H9 (cell line): ENCODE data around the gene MAP3K9. TPM values are rescaled to one million over a fixed set of nuclear protein-coding genes. Genes with fewer than 3 reads are reported as not detected.

ENCODE experiments used
- DNase-seq: peaks from one replicate; pipeline ENCODE4 v3.0.0-alpha.2; 2017
- H2AFZ ChIP-seq: one replicate; pipeline ENCODE4 v1.6.1; 2013; ENCODE audit warnings: mild to moderate bottlenecking, low read length, control low read depth, moderate library complexity
- H2AK5ac ChIP-seq: 2 replicates; pipeline ENCODE4 v1.6.1; 2013; ENCODE audit warnings: low read length, control low read depth, mixed read lengths; ENCODE audit not compliant: insufficient read length
- H2BK120ac ChIP-seq: one replicate; pipeline ENCODE4 v1.6.1; 2013; ENCODE audit warnings: low read depth, mild to moderate bottlenecking, low read length, control low read depth, inconsistent platforms; ENCODE audit not compliant: poor library complexity, severe bottlenecking
- H2BK12ac ChIP-seq: 2 replicates; pipeline ENCODE4 v1.6.1; 2013; ENCODE audit warnings: low read length, control low read depth, mixed read lengths, low read depth; ENCODE audit not compliant: insufficient read length
- H2BK15ac ChIP-seq: 2 replicates; pipeline ENCODE4 v1.6.1; 2013; ENCODE audit warnings: low read depth, low read length, control low read depth
- H2BK20ac ChIP-seq: one replicate; pipeline ENCODE4 v1.6.1; 2013; ENCODE audit warnings: low read depth, mild to moderate bottlenecking, low read length, control low read depth, inconsistent platforms; ENCODE audit not compliant: poor library complexity, severe bottlenecking
- H2BK5ac ChIP-seq: 2 replicates; pipeline ENCODE4 v1.6.1; 2013; ENCODE audit warnings: low read length, control low read depth, mixed read lengths; ENCODE audit not compliant: insufficient read length
- H3K14ac ChIP-seq: 2 replicates; pipeline ENCODE4 v1.6.1; 2013; ENCODE audit warnings: low read length, control low read depth; ENCODE audit not compliant: insufficient read depth
- H3K18ac ChIP-seq: 2 replicates; pipeline ENCODE4 v1.6.1; 2013; ENCODE audit warnings: low read depth, mild to moderate bottlenecking, mixed read lengths, low read length, control low read depth; ENCODE audit not compliant: insufficient read length
- H3K23ac ChIP-seq: 2 replicates; pipeline ENCODE4 v1.6.1; 2013; ENCODE audit warnings: low read length, control low read depth, mixed read lengths, low read depth; ENCODE audit not compliant: insufficient read length
- H3K23me2 ChIP-seq: 2 replicates; pipeline ENCODE4 v1.6.1; 2013; ENCODE audit warnings: low read depth, mild to moderate bottlenecking, mixed read lengths, low read length, control low read depth; ENCODE audit not compliant: insufficient read length, poor library complexity, severe bottlenecking
- H3K27ac ChIP-seq: 2 replicates; pipeline ENCODE4 v1.5.1; 2013; ENCODE audit warnings: low read length, control low read depth, mixed read lengths, low read depth; ENCODE audit not compliant: insufficient read length
- H3K27me3 ChIP-seq: 2 replicates; pipeline ENCODE4 v1.6.1; 2013; ENCODE audit warnings: low read length, control low read depth, inconsistent platforms; ENCODE audit not compliant: insufficient read depth
- H3K4ac ChIP-seq: 2 replicates; pipeline ENCODE4 v1.6.1; 2013; ENCODE audit warnings: low read depth, mild to moderate bottlenecking, control low read depth, inconsistent platforms, low read length, moderate library complexity
- H3K4me1 ChIP-seq: 2 replicates; pipeline ENCODE4 v1.6.1; 2013; ENCODE audit warnings: low read length, control low read depth, inconsistent platforms; ENCODE audit not compliant: insufficient read depth
- H3K4me2 ChIP-seq: 2 replicates; pipeline ENCODE4 v1.6.1; 2013; ENCODE audit warnings: low read length, control low read depth, mixed read lengths; ENCODE audit not compliant: insufficient read length, insufficient read depth
- H3K56ac ChIP-seq: 2 replicates; pipeline ENCODE4 v1.6.1; 2013; ENCODE audit warnings: low read depth, mild to moderate bottlenecking, mixed read lengths, low read length, control low read depth; ENCODE audit not compliant: insufficient read length
- H3K79me1 ChIP-seq: 2 replicates; pipeline ENCODE4 v1.6.1; 2013; ENCODE audit warnings: low read depth, mild to moderate bottlenecking, moderate library complexity, low read length, control low read depth, inconsistent platforms; ENCODE audit not compliant: insufficient read depth, poor library complexity, severe bottlenecking
- H3K79me2 ChIP-seq: 2 replicates; pipeline ENCODE4 v1.6.1; 2013; ENCODE audit warnings: low read length, control low read depth, inconsistent platforms; ENCODE audit not compliant: insufficient read depth
- H3K9ac ChIP-seq: 2 replicates; pipeline ENCODE4 v1.6.1; 2013; ENCODE audit warnings: low read length, control low read depth, mixed read lengths; ENCODE audit not compliant: insufficient read length; ENCODE audit errors: extremely low read depth
- H3K9me3 ChIP-seq: one replicate; pipeline ENCODE4 v1.6.1; 2013; ENCODE audit warnings: low read depth, low read length, inconsistent platforms; ENCODE audit not compliant: control insufficient read depth
- H3T11ph ChIP-seq: one replicate; pipeline ENCODE4 v1.6.1; 2013; ENCODE audit warnings: mild to moderate bottlenecking, low read length, control low read depth, inconsistent platforms
- H4K20me1 ChIP-seq: one replicate; pipeline ENCODE4 v1.6.1; 2013; ENCODE audit not compliant: control insufficient read depth, insufficient read length, insufficient read depth
- H4K5ac ChIP-seq: 2 replicates; pipeline ENCODE4 v1.6.1; 2013; ENCODE audit warnings: low read depth, mild to moderate bottlenecking, mixed read lengths, low read length, control low read depth; ENCODE audit not compliant: insufficient read length
- H4K8ac ChIP-seq: replicated peaks from 2 replicates; pipeline ENCODE4 v1.6.1; 2013; ENCODE audit warnings: low read length, control low read depth, mixed read lengths, low read depth; ENCODE audit not compliant: insufficient read length
- H4K91ac ChIP-seq: 2 replicates; pipeline ENCODE4 v1.6.1; 2013; ENCODE audit warnings: low read depth, mild to moderate bottlenecking, moderate library complexity, mixed read lengths, low read length, control low read depth; ENCODE audit not compliant: insufficient read length
- H3K27ac Mint-ChIP-seq, 3 experiments: 2 replicates in 2 of 3; 3 replicates in 1 of 3; pipeline ENCODE4 v1.8.0; 2020 to 2021; ENCODE audit warnings: mixed read lengths in 3 of 3, mild to moderate bottlenecking in 1 of 3, moderate library complexity in 1 of 3
- H3K27me3 Mint-ChIP-seq: 2 replicates; pipeline ENCODE4 v1.8.0; 2021; ENCODE audit warnings: low read depth, mild to moderate bottlenecking, moderate library complexity, mixed read lengths
- H3K36me3 Mint-ChIP-seq, 3 experiments: 2 replicates in 2 of 3; 3 replicates in 1 of 3; pipeline ENCODE4 v1.8.0; 2020 to 2021; ENCODE audit warnings: low read depth in 3 of 3, mixed read lengths in 3 of 3; ENCODE audit not compliant: insufficient read depth in 1 of 3
- H3K4me1 Mint-ChIP-seq, 2 experiments: 2 replicates each; pipeline ENCODE4 v1.8.0; 2020; ENCODE audit warnings: mixed read lengths in 2 of 2
- H3K4me3 Mint-ChIP-seq, 2 experiments: 2 replicates in 1 of 2; 3 replicates in 1 of 2; pipeline ENCODE4 v1.8.0; 2020 to 2021; ENCODE audit warnings: mild to moderate bottlenecking in 2 of 2, mixed read lengths in 2 of 2, moderate library complexity in 1 of 2
- H3K9me3 Mint-ChIP-seq, 2 experiments: 2 replicates in 1 of 2; 3 replicates in 1 of 2; pipeline ENCODE4 v1.8.0; 2020; ENCODE audit warnings: mild to moderate bottlenecking in 2 of 2, mixed read lengths in 2 of 2, moderate library complexity in 1 of 2
- CTCF ChIP-seq: fragments of 200-600 bp; sonication (generic); conservative IDR thresholded peaks from 3 replicates; pipeline ENCODE4 v1.8.0; 2021; ENCODE audit warnings: antibody characterized with exemption, mild to moderate bottlenecking
- WGBS: extraction: QIAGEN DNeasy Blood & Tissue Kit; methylation state at CpG from one replicate; pipeline ENCODE4 v1.1.7; 2013; ENCODE audit warnings: missing lambda C conversion rate, low lambda C conversion rate, mixed read lengths; ENCODE audit not compliant: insufficient read length; ENCODE audit errors: extremely low coverage; 5-methylcytosine and 5-hydroxymethylcytosine counted together
- total RNA-seq: library from RNA; stranded (reverse); gene quantifications from 2 replicates; pipeline ENCODE4 v1.2.1, GENCODE V29; 2021

MAP3K9 gene
- total RNA-seq, 1 experiment from 2014 or later: 20.0 TPM

DNA sequence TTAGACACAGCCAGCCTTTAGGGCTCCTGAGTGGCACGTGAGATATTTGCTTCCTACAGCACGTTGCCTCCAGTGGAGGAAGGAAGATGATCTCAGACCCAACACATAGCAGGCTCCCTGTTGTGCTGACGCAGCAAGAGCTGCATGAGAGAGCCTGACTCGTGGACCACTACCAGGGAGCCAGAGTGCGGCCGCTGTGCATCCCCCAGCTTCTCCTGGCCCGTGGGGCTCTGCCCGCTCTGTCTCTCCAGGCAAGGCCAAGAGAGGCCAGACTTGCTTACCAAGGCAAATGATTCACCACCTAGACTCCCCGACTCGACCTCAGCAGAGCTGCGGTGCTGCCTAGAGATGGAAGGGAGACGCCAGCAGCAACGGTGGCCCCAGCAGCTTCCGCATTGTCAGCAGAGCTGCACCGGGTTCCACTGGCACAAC, 37.5 kb downstream of the MAP3K9 start:
- no peak overlapping the region for H4K8ac ChIP-seq
- no peaks in the 10 kb centered on the region for H3K27me3 ChIP-seq
- Mint-ChIP-seq H3K4me1 (peaks cover 30 to 35% of the 10 kb centered on the region in 2 experiments), H3K27ac (peak overlapping the region; percentile 2 to 95 (median 82); a peak in 5 of 7 replicates), H3K27me3 (no peaks in the 10 kb centered on the region), H3K36me3 (peaks cover 2 to 17% (median 13%) of the 10 kb centered on the region in 3 experiments; a peak in 6 of 7 replicates), H3K9me3 (no peaks in the 10 kb centered on the region), H3K4me3 (no peak overlapping the region)
- no peak for TF ChIP-seq CTCF
- no peaks in the 10 kb centered on the region for H4K20me1 ChIP-seq
- no peak overlapping the region for H4K91ac ChIP-seq
- no peak overlapping the region for H3T11ph ChIP-seq
- H3K18ac ChIP-seq: no peak overlapping the region
- peak; percentile 34 for DNase-seq
- H3K23ac ChIP-seq: no peak overlapping the region
- no peaks in the 10 kb centered on the region for H3K9me3 ChIP-seq
- no peak overlapping the region for H2AK5ac ChIP-seq
- no peak overlapping the region for H4K5ac ChIP-seq
- no peak overlapping the region for H2BK12ac ChIP-seq
- H3K79me2 ChIP-seq: no peaks in the 10 kb centered on the region
- no peak overlapping the region for H2BK120ac ChIP-seq
- no peak overlapping the region for H3K27ac ChIP-seq
- no peaks in the 10 kb centered on the region for H3K23me2 ChIP-seq
- no peak overlapping the region for H2AFZ ChIP-seq
- H2BK20ac ChIP-seq: no peak overlapping the region
- H3K4me2 ChIP-seq: no peak overlapping the region
- no peak overlapping the region for H3K14ac ChIP-seq
- no peak overlapping the region for H3K9ac ChIP-seq
- H2BK15ac ChIP-seq: no peak overlapping the region
- no peak overlapping the region for H3K56ac ChIP-seq
- peaks cover 3% of the 10 kb centered on the region for H3K79me1 ChIP-seq
- H3K4ac ChIP-seq: no peak overlapping the region
- H2BK5ac ChIP-seq: no peak overlapping the region
- H3K4me1 ChIP-seq: peaks cover 2% of the 10 kb centered on the region; the same call in 1 of the 2 replicates
- no CpG with 5 or more reads among the region's 15 CpGs for WGBS
